ENCODE results near the gene DAAM2.

The DAAM2 gene

DNA sequence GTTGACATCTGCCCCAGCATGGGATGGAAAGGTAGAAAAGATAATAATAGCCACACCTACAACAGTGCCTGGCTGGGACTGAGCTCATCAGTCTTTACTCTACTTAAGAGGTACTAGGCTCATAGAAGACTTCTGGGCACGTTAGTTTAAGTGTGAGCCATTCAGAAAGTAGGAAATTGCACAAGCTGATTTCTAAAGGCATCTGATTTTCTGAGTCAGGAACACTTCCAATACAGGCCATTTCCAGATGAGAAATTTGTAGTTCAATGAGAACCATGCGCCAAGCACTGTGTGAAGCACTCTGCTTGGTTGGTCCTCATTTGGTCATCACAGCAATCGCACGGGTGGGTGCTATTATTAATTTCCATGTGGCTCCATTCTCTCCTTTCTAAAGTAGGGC, 99.8 kb downstream of the DAAM2 start:
- DNase-seq: no peak

DNA sequence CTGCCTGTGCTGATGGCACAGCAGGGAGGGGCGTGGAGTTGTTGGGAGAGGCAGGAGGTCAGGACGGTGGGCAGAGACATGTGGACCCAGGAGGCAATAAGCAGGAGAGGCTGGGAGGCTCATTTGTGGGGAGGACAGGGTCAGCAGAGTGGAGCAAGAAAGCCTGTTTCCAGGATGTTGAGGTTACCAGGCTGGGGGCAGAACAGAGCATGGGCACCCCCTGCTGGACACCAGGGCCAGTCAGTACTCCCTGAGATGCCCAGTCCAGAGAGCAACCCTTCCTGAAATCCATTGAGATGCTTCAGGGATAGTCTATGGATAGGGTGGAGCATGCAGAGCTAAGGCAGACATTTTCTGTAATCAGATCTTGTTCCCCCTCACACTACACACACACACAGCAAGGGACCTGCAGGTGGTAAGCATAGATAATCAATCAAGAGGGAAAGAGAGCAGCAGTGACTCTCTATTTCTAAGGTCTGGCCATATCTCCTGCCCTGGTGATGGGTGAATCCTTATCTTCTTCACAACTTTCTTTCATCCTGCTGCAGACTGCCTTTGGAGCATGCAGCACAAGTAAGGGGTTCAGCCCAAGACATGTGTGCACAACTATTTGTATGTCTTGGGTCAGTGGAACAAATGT, 100.4 kb downstream of the DAAM2 start:
- no peak for DNase-seq

DNA sequence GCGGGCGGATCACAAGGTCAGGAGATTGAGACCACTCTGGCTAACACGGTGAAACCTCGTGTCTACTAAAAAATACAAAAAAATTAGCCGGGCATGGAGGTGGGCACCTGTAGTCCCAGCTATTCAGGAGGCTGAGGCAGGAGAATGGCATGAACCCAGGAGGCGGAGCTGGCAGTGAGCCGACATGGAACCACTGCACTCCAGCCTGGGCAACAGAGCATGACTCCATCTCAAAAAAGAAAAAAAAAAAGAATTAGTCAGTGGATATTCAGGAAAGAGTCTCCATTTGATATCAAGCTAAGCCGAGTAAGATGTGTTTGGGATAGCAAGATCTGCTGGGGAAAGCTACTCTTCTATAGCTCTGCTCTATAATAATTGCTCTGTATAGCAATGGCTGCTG, 101.1 kb downstream of the DAAM2 start:
- DNase-seq: no peak

- DNase-seq: no peak
These were observed 104.5 kb downstream of the DAAM2 start for GRCh38 chr6:39896701-39897100.

GRCh38 chr6:39897698-39898097, 105.5 kb downstream of the DAAM2 start:
- no peak for DNase-seq

- DNase-seq: no peak
These were observed 106.4 kb downstream of the DAAM2 start for GRCh38 chr6:39898625-39899024.

GRCh38 chr6:39899554-39900295, 107.5 kb downstream of the DAAM2 start:
- DNase-seq: no peak

- DNase-seq: no peak
These were observed 109.0 kb downstream of the DAAM2 start for GRCh38 chr6:39901116-39901655.

DNA sequence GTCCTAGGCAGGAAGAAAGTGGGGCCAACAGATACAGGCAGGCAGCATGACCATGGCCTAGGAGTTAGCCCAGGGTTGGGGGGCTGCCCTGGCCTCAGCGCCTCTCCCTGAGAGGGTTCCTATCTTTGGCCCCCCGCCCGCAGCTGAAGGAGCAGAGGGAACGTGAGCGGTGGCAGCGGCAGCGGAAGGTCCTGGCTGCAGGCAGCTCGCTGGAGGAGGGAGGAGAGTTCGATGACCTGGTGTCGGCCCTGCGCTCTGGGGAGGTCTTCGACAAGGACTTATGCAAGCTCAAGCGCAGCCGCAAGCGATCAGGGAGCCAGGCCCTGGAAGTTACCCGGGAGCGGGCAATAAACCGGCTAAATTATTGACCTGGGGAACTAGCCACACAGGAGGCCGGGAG, 109.5 kb downstream of the DAAM2 start:
- no peak for DNase-seq

GRCh38 chr6:39902136-39902535, 110.0 kb downstream of the DAAM2 start:
- DNase-seq: no peak

GRCh38 chr6:39902786-39903465, 110.8 kb downstream of the DAAM2 start:
- DNase-seq: no peak

- DNase-seq: no peak
These were observed 111.5 kb downstream of the DAAM2 start for GRCh38 chr6:39903656-39904055.

DNA sequence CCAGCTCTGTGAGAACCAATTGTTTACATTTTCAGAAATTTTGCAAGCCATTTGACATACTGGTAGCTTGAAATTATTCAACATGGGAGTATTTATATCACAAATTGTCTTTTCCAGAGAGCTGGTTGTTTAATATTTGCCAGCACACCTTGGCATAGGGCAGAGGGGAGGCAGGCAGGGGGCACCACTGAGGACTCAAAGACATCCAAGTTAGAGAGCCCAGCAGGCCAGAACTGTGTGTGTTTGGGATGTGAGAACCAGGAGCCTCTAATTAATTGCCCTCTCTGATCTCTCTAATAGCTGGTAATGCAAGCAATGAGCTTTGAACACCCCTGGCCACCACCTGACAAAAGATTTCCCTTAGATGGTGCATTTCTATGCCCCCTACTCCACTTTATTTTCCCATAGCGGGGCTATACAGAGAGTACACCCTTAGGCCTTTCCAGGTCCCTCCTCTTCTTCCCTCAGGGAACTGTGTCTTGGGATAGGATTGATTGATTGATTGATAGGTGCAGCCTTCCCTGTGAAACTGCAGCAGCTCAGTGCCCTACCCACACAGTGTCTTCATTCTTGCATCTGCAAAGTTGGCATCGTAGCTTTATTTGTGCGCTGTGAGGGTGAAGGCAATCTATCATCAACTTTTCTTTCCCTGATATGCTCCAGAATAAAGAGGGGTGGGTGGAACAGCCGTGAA, 112.9 kb downstream of the DAAM2 start:
- DNase-seq: no peak

DNA sequence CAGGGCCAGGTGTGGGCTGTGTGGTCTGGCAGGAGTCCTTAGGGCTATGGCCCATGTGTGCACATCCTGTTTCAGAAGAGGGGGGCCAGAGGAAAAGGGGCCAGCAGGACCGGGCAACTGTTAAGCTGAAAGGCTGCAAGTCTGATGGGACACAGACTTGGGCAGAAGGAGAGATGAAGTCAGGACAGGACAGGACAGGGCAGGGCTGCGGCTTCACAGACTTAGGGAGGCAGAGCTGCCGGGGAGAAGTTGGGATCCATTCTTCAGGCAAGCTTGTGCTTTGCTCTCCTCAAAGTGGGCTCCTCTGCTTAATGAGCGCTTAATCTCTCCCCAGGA, 113.4 kb downstream of the DAAM2 start:
- DNase-seq: no peak

DNA sequence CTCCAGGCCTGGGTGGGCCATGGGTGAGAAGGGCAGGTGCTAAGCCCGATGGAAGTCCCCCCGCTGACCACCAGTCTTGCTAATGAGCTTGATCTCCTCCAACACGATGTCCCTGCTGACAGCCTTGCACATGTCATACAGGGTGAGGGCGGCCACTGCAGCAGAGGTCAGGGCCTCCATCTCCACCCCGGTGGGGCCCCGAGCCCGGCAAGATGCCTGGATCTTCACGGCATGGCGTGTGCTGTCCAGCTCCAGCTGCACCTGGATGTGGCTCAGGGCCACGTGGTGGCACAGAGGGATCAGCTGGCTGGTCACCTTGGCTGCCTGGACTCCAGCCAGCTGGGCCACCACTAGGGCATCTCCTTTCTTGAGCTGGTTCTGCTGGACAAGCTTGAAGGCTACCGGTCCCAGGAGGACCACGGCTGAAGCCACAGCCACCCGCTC, 114.2 kb downstream of the DAAM2 start:
- DNase-seq: no peak

DNA sequence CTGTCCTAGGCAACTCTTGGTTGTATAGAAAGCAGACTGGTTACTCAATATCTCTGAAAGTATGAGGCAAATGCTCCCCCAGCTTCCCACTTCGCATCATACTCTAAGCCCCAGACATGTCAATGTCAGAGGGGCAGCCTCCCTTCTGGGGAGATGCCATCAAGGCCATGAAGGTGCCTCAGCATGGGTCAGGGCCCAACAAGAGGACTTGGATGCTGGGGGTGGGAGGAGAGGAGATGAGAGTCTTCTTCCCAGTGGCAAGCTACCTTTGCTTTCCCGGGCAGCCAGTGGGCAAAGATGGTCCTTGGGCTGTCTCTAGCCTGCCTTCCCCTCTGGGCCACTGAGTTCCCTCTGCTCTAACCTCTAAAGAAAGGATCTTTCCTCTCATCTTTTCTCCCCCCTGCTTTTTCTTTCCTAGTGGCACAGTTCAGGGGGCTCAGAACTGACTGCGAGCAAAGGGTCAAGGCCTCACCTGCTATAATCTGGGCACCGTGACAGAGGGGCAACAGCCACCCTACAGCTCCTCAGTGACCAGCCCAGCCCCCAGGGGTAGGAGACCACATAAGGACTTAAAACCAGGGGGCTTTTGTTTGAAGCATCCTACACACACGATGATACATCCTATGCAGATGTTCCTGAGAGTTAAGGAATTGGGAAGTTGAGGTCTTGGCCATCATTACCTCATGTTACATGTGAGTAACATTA, 115.8 kb downstream of the DAAM2 start:
- DNase-seq: no peak

DNA sequence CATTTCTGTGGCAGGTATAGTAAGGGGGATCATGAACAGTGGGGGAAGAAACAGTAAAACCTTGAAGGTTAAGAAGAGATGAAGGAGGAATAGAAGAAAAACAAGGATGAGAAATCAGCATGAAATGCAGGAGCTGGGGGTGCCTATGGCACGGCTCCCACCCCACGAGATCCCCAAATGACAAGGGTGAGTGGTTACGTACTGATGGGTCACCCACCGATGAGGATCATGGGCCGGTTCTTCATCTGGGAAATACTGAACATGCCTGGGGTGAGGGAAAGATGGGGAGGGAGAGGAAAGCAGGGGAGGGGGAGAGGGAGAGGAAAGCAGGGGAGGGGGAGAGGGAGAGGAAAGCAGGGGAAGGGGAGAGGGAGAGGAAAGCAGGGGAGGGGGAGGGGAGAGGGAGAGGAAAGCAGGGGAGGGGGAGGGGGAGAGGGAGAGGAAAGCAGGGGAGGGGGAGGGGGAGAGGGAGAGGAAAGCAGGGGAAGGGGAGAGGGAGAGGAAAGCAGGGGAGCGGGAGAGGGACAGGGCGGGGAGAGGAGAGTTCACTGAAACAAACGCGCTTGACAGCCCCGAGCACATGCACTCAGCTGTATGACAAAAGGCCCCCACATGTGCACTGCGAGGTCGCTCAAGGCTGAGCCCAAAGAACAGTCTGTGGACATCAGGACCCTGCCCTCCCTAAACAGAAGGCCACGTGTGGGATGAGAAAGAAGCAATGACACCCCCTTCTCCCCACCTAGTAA, 116.8 kb downstream of the DAAM2 start:
- no peak for DNase-seq

DNA sequence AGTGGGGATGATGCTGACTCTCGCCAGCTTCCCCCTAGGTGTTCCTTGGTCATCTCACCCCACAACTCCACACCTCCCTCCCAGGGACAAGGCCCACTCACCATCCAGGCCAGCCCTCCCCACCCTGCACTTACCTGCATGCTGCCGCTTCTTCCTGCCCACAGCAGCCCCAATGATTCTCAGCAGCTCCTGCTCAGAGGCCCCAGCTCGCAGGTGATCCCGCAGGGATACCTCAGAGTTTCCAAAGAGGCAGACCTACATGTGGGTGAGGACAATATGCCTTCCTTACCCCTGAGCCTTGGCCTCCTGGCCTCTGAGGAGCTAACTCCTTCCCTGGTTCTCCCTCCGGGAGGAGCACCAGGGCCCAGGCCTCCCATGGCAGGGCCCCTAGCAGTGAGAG, 117.5 kb downstream of the DAAM2 start:
- no peak for DNase-seq

DNA sequence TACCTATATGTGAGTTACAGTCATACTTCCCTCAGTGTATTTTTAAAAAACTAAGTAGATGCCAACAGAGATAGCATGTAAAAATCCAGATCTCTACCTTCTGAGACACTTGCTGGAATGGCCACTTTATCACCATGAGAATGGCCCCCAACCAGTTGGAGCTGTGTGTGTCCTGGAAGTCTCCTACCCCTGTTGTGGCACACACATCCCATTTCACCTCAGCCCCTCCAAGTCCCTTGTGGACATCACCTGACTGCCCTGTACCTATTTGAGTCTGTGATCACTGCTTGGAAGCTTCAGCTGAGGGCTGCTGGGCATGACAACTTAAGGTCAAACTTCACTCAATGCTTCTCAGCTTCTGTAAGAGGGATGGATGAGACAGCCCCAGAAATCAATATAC, 118.0 kb downstream of the DAAM2 start:
- DNase-seq: no peak

GRCh38 chr6:39910744-39911143, 118.6 kb downstream of the DAAM2 start:
- DNase-seq: no peak

- DNase-seq: no peak
These were observed 119.4 kb downstream of the DAAM2 start for GRCh38 chr6:39911513-39912125.

- no peak for DNase-seq
These were observed 120.3 kb downstream of the DAAM2 start for GRCh38 chr6:39912446-39912845.
